K562 (cell line): ENCODE data around the gene VDAC2.

Experiments
- GATAD2A ChIP-seq: fragments of 450-650 bp; IDR thresholded peaks from 2 replicates; pipeline ENCODE4 v1.6.1; 2017
- MXI1 ChIP-seq: IDR thresholded peaks from 2 replicates; pipeline ENCODE4 v1.6.1; 2011; ENCODE audit warnings: low read depth, mild to moderate bottlenecking, improper control_type of control experiment, low read length
- POLR2G ChIP-seq: fragments of 200-400 bp; formaldehyde crosslinking; IDR thresholded peaks from 2 replicates; pipeline ENCODE4 v1.6.1; 2017; ENCODE audit warnings: low read depth, mild to moderate bottlenecking, antibody characterized with exemption, low read length, moderate library complexity

GRCh38 chr10:75230600-75231038 is 20.0 kb downstream of the VDAC2 start:
- TF ChIP-seq GATAD2A (no peak), MXI1 (no peak), POLR2G (no peak)
